ENCODE measurements around the gene POLE2. TPM values are rescaled to one million over a fixed set of nuclear protein-coding genes. Genes with fewer than 3 reads are reported as not detected.
"Not testable (repeated sequence)": the region's sequence is repeated elsewhere in the genome, so short reads cannot be mapped to it uniquely, and the experiment has no call there.

Gene POLE2, protein sequence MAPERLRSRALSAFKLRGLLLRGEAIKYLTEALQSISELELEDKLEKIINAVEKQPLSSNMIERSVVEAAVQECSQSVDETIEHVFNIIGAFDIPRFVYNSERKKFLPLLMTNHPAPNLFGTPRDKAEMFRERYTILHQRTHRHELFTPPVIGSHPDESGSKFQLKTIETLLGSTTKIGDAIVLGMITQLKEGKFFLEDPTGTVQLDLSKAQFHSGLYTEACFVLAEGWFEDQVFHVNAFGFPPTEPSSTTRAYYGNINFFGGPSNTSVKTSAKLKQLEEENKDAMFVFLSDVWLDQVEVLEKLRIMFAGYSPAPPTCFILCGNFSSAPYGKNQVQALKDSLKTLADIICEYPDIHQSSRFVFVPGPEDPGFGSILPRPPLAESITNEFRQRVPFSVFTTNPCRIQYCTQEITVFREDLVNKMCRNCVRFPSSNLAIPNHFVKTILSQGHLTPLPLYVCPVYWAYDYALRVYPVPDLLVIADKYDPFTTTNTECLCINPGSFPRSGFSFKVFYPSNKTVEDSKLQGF
- 55.2 and 66.9 TPM in 2 replicates for total RNA-seq (ENCODE audit: low replicate concordance)

DNA sequence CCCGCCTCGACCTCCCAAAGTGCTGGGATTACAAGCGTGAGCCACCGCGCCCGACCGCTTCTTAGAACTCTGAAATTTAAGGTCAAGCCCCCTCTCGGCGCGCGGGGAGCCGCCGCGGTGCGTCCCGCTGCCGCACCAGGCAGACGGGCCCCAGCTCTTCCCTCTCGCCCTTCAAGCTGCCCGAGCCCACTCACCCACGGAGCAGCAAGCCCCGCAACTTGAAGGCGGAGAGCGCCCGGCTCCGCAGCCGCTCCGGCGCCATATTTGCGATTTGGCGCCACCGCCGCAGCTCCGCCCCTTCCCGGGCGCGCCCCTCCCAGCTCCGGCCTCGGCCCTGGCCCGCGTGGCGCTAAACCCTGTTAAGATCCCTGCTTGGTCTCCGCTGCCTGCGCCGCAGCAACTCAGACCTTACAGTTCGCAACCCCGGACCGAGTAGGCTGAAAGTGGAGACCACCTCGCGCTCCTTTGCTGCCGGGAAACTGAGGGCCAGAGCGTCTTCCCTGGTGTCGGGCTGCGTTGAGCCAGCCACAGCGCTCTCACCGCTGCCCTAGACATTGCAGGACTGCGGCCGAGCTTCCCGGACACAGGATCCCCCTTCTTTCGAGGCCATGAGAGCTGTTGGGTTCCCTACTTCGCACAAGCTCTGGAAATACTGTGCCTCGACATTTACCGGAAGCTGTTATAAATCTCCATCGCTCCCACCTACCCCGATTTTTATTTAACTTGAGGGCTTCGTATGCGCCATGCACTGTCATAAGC, at the start of gene POLE2:
TSS of gene POLE2 (minus strand) at position 273 of the 759 bp plus-strand sequence. CDS start at position 262, 11 bp downstream.
- H3K9ac ChIP-seq = peak within 1 kb of the TSS; percentile 77
- H3K79me2 ChIP-seq (ENCODE audit: low read depth) = peaks cover 43% of the 10 kb centered on the region
- no peaks in the 10 kb centered on the region for H3K36me3 ChIP-seq
- H3K4me1 ChIP-seq = peaks cover 8% of the 10 kb centered on the region
- DNase-seq (ENCODE audit: low spot score) = peak; percentile 91
- peaks cover 44% of the 10 kb centered on the region for H3F3A ChIP-seq (ENCODE audit: low read depth)
- no peaks in the 10 kb centered on the region for H3K9me3 ChIP-seq (ENCODE audit: low read depth)
- TF ChIP-seq EZH2phosphoT487 (IDR thresholded peaks at IDR 0.05) (peak; percentile 40), EZH2 (IDR thresholded peaks at IDR 0.05) (peak; percentile 56)
- TF ChIP-seq, protein P1, sequence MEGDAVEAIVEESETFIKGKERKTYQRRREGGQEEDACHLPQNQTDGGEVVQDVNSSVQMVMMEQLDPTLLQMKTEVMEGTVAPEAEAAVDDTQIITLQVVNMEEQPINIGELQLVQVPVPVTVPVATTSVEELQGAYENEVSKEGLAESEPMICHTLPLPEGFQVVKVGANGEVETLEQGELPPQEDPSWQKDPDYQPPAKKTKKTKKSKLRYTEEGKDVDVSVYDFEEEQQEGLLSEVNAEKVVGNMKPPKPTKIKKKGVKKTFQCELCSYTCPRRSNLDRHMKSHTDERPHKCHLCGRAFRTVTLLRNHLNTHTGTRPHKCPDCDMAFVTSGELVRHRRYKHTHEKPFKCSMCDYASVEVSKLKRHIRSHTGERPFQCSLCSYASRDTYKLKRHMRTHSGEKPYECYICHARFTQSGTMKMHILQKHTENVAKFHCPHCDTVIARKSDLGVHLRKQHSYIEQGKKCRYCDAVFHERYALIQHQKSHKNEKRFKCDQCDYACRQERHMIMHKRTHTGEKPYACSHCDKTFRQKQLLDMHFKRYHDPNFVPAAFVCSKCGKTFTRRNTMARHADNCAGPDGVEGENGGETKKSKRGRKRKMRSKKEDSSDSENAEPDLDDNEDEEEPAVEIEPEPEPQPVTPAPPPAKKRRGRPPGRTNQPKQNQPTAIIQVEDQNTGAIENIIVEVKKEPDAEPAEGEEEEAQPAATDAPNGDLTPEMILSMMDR (IDR thresholded peaks at IDR 0.05) = no peak
- Mint-ChIP-seq H3K9me3 (peaks cover 2% of the 10 kb centered on the region), H3K27ac (peak within 1 kb of the TSS; percentile 96), H3K4me3 (peak within 1 kb of the TSS; percentile 90), H3K27me3 (ENCODE audit: insufficient read depth, low read depth) (peaks cover 5% of the 10 kb centered on the region), H3K36me3 (peaks cover 9% of the 10 kb centered on the region), H3K4me1 (peaks cover 29% of the 10 kb centered on the region)
- H3K4me2 ChIP-seq = peak within 1 kb of the TSS; percentile 76
- peak within 1 kb of the TSS; percentile 95 for H2AFZ ChIP-seq (replicated peaks)
- H3K27ac ChIP-seq = peak within 1 kb of the TSS; percentile 72
- peak within 1 kb of the TSS; percentile 70 for H3K4me3 ChIP-seq
- no peaks in the 10 kb centered on the region for H4K20me1 ChIP-seq (ENCODE audit: low read depth)
- peaks cover 38% of the 10 kb centered on the region for H3K27me3 ChIP-seq

GRCh38 chr14:49735669-49736068, 47.7 kb upstream of the POLE2 start:
- H3K9ac ChIP-seq; H3K9me3 ChIP-seq (ENCODE audit: low read depth); H3K4me1 ChIP-seq; H2AFZ ChIP-seq (replicated peaks); H3K79me2 ChIP-seq (ENCODE audit: low read depth); H3K4me2 ChIP-seq; H3K27me3 Mint-ChIP-seq (ENCODE audit: insufficient read depth, low read depth); H3K36me3 ChIP-seq; H3K36me3 Mint-ChIP-seq; DNase-seq (ENCODE audit: low spot score); H4K20me1 ChIP-seq (ENCODE audit: low read depth); H3K4me1 Mint-ChIP-seq; H3K27me3 ChIP-seq; H3K4me3 Mint-ChIP-seq; H3F3A ChIP-seq (ENCODE audit: low read depth); H3K9me3 Mint-ChIP-seq; H3K4me3 ChIP-seq; H3K27ac Mint-ChIP-seq; H3K27ac ChIP-seq: not testable (repeated sequence)

DNA sequence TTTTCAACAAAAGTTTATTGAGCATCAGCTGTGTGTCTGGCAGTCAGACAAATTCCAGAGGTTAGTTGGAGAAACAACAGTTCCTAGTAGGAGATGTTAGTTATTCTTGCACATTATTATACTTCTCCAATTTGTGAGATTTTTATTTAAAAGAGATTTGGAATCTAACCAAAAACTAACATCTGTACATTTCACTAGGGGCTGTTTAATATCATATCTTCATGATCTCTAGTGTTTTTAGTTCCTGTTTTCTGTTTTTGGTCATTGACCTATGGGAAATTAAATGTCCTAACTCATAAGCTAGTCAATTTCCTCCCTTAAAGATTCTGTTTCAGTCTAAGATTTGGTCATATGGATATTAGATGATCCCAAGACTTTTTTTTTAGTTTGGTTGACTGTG, 45.8 kb upstream of the POLE2 start:
- Mint-ChIP-seq H3K27ac (no peak overlapping the region), H3K4me1 (no peaks in the 10 kb centered on the region), H3K27me3 (ENCODE audit: insufficient read depth, low read depth) (no peaks in the 10 kb centered on the region), H3K36me3 (no peaks in the 10 kb centered on the region), H3K9me3 (no peaks in the 10 kb centered on the region), H3K4me3 (no peak overlapping the region)
- no peak overlapping the region for H3K27ac ChIP-seq
- H3K4me2 ChIP-seq = no peak overlapping the region
- H3K9me3 ChIP-seq (ENCODE audit: low read depth) = no peaks in the 10 kb centered on the region
- no peak overlapping the region for H3K4me3 ChIP-seq
- no peak overlapping the region for H2AFZ ChIP-seq (replicated peaks)
- H3F3A ChIP-seq (ENCODE audit: low read depth) = no peaks in the 10 kb centered on the region
- H4K20me1 ChIP-seq (ENCODE audit: low read depth) = no peaks in the 10 kb centered on the region
- H3K27me3 ChIP-seq = no peaks in the 10 kb centered on the region
- DNase-seq (ENCODE audit: low spot score) = no peak
- H3K9ac ChIP-seq = no peak overlapping the region
- TF ChIP-seq EZH2phosphoT487 (IDR thresholded peaks at IDR 0.05) (no peak), EZH2 (IDR thresholded peaks at IDR 0.05) (no peak)
- TF ChIP-seq, protein P1 (IDR thresholded peaks at IDR 0.05) = no peak
- H3K79me2 ChIP-seq (ENCODE audit: low read depth) = no peaks in the 10 kb centered on the region
- no peaks in the 10 kb centered on the region for H3K36me3 ChIP-seq
- H3K4me1 ChIP-seq = no peaks in the 10 kb centered on the region

All from neural progenitor cell (in vitro differentiated cells).